Spinal cord (tissue), 10 donors: ENCODE data around the gene DNA2. TPM values are rescaled to one million over a fixed set of nuclear protein-coding genes. Genes with fewer than 3 reads are reported as not detected.

Experiments
- DNase-seq, 6 donors: peaks; one replicate each; pipeline versions ENCODE4 v3.0.0 to v3.0.0-alpha.2; 2013 to 2015; ENCODE audit warnings: low spot score in 6 of 6, low read depth in 4 of 6
- H3K27ac ChIP-seq: one replicate; pipeline ENCODE4 v1.5.1; 2013; ENCODE audit warnings: low read depth, low read length, control low read depth
- H3K27me3 ChIP-seq: one replicate; pipeline ENCODE4 v1.6.1; 2013; ENCODE audit warnings: low read length; ENCODE audit not compliant: control insufficient read depth, insufficient read depth
- H3K36me3 ChIP-seq: one replicate; pipeline ENCODE4 v1.6.1; 2013; ENCODE audit warnings: low read length; ENCODE audit not compliant: control insufficient read depth, insufficient read depth
- H3K4me1 ChIP-seq: one replicate; pipeline ENCODE4 v1.6.1; 2013; ENCODE audit warnings: low read length; ENCODE audit not compliant: control insufficient read depth, insufficient read depth
- H3K4me3 ChIP-seq: one replicate; pipeline ENCODE4 v1.5.1; 2013; ENCODE audit warnings: low read depth, low read length, control low read depth
- H3K9me3 ChIP-seq: one replicate; pipeline ENCODE4 v1.6.1; 2013; ENCODE audit warnings: low read length; ENCODE audit not compliant: control insufficient read depth, insufficient read depth
- WGBS: methylation state at CpG from one replicate; pipeline ENCODE4 v1.1.5; 2013; ENCODE audit warnings: missing lambda C conversion rate; ENCODE audit not compliant: insufficient coverage; 5-methylcytosine and 5-hydroxymethylcytosine counted together
- polyA plus RNA-seq, 2 donors: library from polyadenylated mRNA; unstranded; fragments of 120-200 nt; gene quantifications; one replicate each; pipeline ENCODE4 v1.2.1, GENCODE V29; 2013; ENCODE audit not compliant: insufficient read length in 2 of 2
- total RNA-seq, 2 donors: library from RNA; depleted of rRNA in 1 of 2; stranded (reverse); fragments of 120-200 nt in 1 of 2; fragments of >200 nt in 1 of 2; gene quantifications; one replicate each; pipeline versions ENCODE4 v1.2.3 to v1.2.4, GENCODE V29; 2013 to 2014
- donor health status: healthy.

The DNA2 gene
- total and polyA plus RNA-seq, 4 donors = 5.9 to 11.5 (median 8.9) TPM

- Histone ChIP-seq H3K27ac (no peak overlapping the region), H3K4me3 (no peak overlapping the region), H3K27me3 (no peaks in the 10 kb centered on the region), H3K9me3 (no peaks in the 10 kb centered on the region), H3K36me3 (peaks cover 19% of the 10 kb centered on the region), H3K4me1 (no peaks in the 10 kb centered on the region)
- no peak for DNase-seq
- no CpG with 5 or more reads among the region's 3 CpGs for WGBS
Measured at GRCh38 chr10:68419376-68419775, 52.4 kb downstream of the DNA2 start.

GRCh38 chr10:68408898-68409518, 62.8 kb downstream of the DNA2 start:
- H3K36me3 ChIP-seq = no peaks in the 10 kb centered on the region
- H3K9me3 ChIP-seq = no peaks in the 10 kb centered on the region
- no peaks in the 10 kb centered on the region for H3K27me3 ChIP-seq
- 100% methylated on average over 1 of the region's 2 CpGs for WGBS
- H3K4me1 ChIP-seq = peaks cover 5% of the 10 kb centered on the region
- H3K27ac ChIP-seq = no peak overlapping the region
- DNase-seq = no peak
- no peak overlapping the region for H3K4me3 ChIP-seq

- 0% methylated on average over 78 of the region's 79 CpGs for WGBS
- peak; percentile 70 to 95 (median 80) for DNase-seq
- H3K4me1 ChIP-seq = peaks cover 5% of the 10 kb centered on the region
- H3K36me3 ChIP-seq = no peaks in the 10 kb centered on the region
- H3K4me3 ChIP-seq = peak within 1 kb of the TSS; percentile 73
- H3K27me3 ChIP-seq = no peaks in the 10 kb centered on the region
- H3K27ac ChIP-seq = peak within 1 kb of the TSS; percentile 96
- H3K9me3 ChIP-seq = no peaks in the 10 kb centered on the region
Measured at GRCh38 chr10:68406815-68407548, 64.8 kb downstream of the DNA2 start, which contains the start of gene RUFY2. TSS of gene RUFY2 (minus strand) at chr10:68407277. CDS start at chr10:68407189, 88 bp downstream.

GRCh38 chr10:68406111-68406814, 65.5 kb downstream of the DNA2 start:
- Histone ChIP-seq H3K27ac (peak overlapping the region; percentile 96), H3K4me3 (peak overlapping the region; percentile 73), H3K4me1 (peaks cover 5% of the 10 kb centered on the region), H3K27me3 (no peaks in the 10 kb centered on the region), H3K9me3 (no peaks in the 10 kb centered on the region), H3K36me3 (no peaks in the 10 kb centered on the region)
- WGBS = under 1% methylated on average over 38 of the region's 38 CpGs
- DNase-seq = peak; percentile 38 to 87 (median 52)

DNA sequence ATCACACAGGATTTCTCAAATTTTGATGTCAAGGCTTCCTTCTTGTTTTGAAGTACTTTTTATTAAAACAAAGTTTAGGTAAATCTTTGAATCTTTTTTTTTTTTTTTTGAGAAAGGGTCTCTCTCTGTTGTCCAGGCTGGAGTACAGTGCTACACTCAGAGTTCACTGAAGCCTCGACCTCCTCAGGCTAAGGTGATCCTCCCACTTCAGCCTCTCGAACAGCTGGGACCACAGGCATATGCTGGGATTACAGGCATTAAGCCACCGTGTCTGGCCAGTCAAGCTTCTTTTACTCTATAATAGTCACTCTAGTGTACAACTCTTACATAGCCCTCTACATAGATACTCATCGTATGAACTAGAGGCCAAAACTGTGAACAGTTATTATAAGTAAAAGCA, 68.1 kb downstream of the DNA2 start:
- H3K36me3 ChIP-seq = peaks cover 16% of the 10 kb centered on the region
- WGBS = 86% methylated on average over 3 of the region's 4 CpGs
- no peak overlapping the region for H3K4me3 ChIP-seq
- no peak for DNase-seq
- H3K27me3 ChIP-seq = no peaks in the 10 kb centered on the region
- no peaks in the 10 kb centered on the region for H3K9me3 ChIP-seq
- H3K27ac ChIP-seq = no peak overlapping the region
- H3K4me1 ChIP-seq = peaks cover 5% of the 10 kb centered on the region

- no peak for DNase-seq
- WGBS = no CpG with 5 or more reads among the region's 1 CpG
- Histone ChIP-seq H3K4me1 (peaks cover 5% of the 10 kb centered on the region), H3K36me3 (peaks cover 20% of the 10 kb centered on the region), H3K9me3 (no peaks in the 10 kb centered on the region), H3K27ac (no peak overlapping the region), H3K27me3 (no peaks in the 10 kb centered on the region), H3K4me3 (no peak overlapping the region)
Measured at GRCh38 chr10:68402276-68402675, 69.5 kb downstream of the DNA2 start.

GRCh38 chr10:68397005-68397404, 74.8 kb downstream of the DNA2 start:
- Histone ChIP-seq H3K27me3 (no peaks in the 10 kb centered on the region), H3K9me3 (no peaks in the 10 kb centered on the region), H3K4me1 (no peaks in the 10 kb centered on the region), H3K4me3 (no peak overlapping the region), H3K27ac (no peak overlapping the region), H3K36me3 (peaks cover 39% of the 10 kb centered on the region)
- WGBS = no CpG with 5 or more reads among the region's 1 CpG
- no peak for DNase-seq

DNA sequence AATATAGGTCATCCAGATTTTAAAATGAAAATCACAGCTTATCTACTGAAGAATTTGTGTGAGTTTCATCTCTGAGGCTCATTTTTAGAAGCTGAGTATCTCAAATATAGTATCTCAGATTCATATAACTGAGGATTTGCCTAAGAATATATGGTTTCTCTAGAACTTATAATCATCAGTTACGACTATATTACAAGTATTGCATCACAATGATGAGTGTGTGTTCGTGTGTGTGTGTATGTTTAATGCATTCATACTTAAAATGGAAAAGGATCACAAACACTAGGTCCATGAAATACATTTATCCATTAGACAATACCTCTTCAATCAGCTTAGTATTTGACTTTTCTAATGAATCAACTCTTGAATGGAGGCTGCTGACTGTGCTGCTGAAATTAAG, 86.0 kb downstream of the DNA2 start:
- H3K4me3 ChIP-seq = no peak overlapping the region
- H3K27ac ChIP-seq = no peak overlapping the region
- no peak for DNase-seq
- no CpG with 5 or more reads among the region's 2 CpGs for WGBS
- H3K36me3 ChIP-seq = peaks cover 54% of the 10 kb centered on the region
- no peaks in the 10 kb centered on the region for H3K9me3 ChIP-seq
- no peaks in the 10 kb centered on the region for H3K4me1 ChIP-seq
- H3K27me3 ChIP-seq = no peaks in the 10 kb centered on the region

- Histone ChIP-seq H3K27ac (no peak overlapping the region), H3K9me3 (peaks cover 6% of the 10 kb centered on the region), H3K4me1 (no peaks in the 10 kb centered on the region), H3K27me3 (no peaks in the 10 kb centered on the region), H3K4me3 (no peak overlapping the region), H3K36me3 (peaks cover 59% of the 10 kb centered on the region)
- WGBS = no CpG with 5 or more reads among the region's 1 CpG
- no peak for DNase-seq
Measured at GRCh38 chr10:68371604-68372003, 100.2 kb downstream of the DNA2 start.
